Measurements from ENCODE around the gene SMARCD3.

- no peak for TF ChIP-seq CTCF (IDR thresholded peaks at IDR 0.05)
- TF ChIP-seq POLR2A (IDR thresholded peaks at IDR 0.05), result no peak
These were observed 54.3 kb downstream of the SMARCD3 start for GRCh38 chr7:151194188-151194587.

All from lower leg skin (tissue), 3 donors.